H1 (cell line): ENCODE measurements around the gene DIPK2A. TPM values are rescaled to one million over a fixed set of nuclear protein-coding genes. Genes with fewer than 3 reads are reported as not detected.

Experiments used
- ATF3 ChIP-seq: IDR thresholded peaks from 2 replicates; pipeline ENCODE4 v1.6.1; 2011; ENCODE audit warnings: low read depth, mild to moderate bottlenecking, low read length; ENCODE audit not compliant: insufficient read depth
- BCL11A ChIP-seq, 2 experiments: IDR thresholded peaks; one replicate each; pipeline ENCODE4 v1.6.1; 2011; ENCODE audit warnings: low read depth in 2 of 2, low read length in 2 of 2, mild to moderate bottlenecking in 2 of 2
- CBX5 ChIP-seq: fragments of 300-800, 300-1000 bp; sonication (generic); IDR thresholded peaks from 2 replicates; pipeline ENCODE4 v1.7.1; 2016; ENCODE audit warnings: antibody characterized with exemption, low read length, low read depth
- CBX8 ChIP-seq: fragments of 300-800, 300-1000 bp; sonication (generic); IDR thresholded peaks from 2 replicates; pipeline ENCODE4 v1.7.1; 2016; ENCODE audit warnings: low read depth, low read length, borderline replicate concordance
- CEBPB ChIP-seq: IDR thresholded peaks from 2 replicates; pipeline ENCODE4 v1.6.1; 2012; ENCODE audit warnings: low read depth, low read length
- CHD1 ChIP-seq: IDR thresholded peaks from 2 replicates; pipeline ENCODE4 v1.6.1; 2012; ENCODE audit warnings: low read depth, low read length, improper control_type of control experiment
- CTCF ChIP-seq, 3 experiments: IDR thresholded peaks; 1 replicate in 2 of 3; 2 replicates in 1 of 3; pipeline versions ENCODE4 v1.5.1 to v1.6.1; 2011; ENCODE audit warnings: low read length in 3 of 3, mild to moderate bottlenecking in 3 of 3, inconsistent platforms in 2 of 3, low read depth in 1 of 3, moderate library complexity in 1 of 3; ENCODE audit not compliant: insufficient read depth in 1 of 3; ENCODE audit errors: control extremely low read depth in 1 of 3
- EP300 ChIP-seq, 2 experiments: IDR thresholded peaks; 1 replicate in 1 of 2; 2 replicates in 1 of 2; pipeline ENCODE4 v1.6.1; 2011 to 2012; ENCODE audit warnings: low read depth in 2 of 2, low read length in 2 of 2, mild to moderate bottlenecking in 2 of 2, borderline replicate concordance in 1 of 2, inconsistent platforms in 1 of 2, moderate library complexity in 1 of 2
- GTF2F1 ChIP-seq: IDR thresholded peaks from 2 replicates; pipeline ENCODE4 v1.6.1; 2012; ENCODE audit warnings: low read depth, low read length, improper control_type of control experiment, borderline replicate concordance
- HDAC6 ChIP-seq: IDR thresholded peaks from one replicate; pipeline ENCODE4 v1.7.1; 2012; ENCODE audit warnings: low read depth, mild to moderate bottlenecking, inconsistent platforms, low read length, moderate library complexity
- JUN ChIP-seq: IDR thresholded peaks from 2 replicates; pipeline ENCODE4 v1.6.1; 2011; ENCODE audit warnings: low read depth, mild to moderate bottlenecking, improper control_type of control experiment, low read length
- KDM4A ChIP-seq: IDR thresholded peaks from one replicate; pipeline ENCODE4 v1.7.1; 2012; ENCODE audit warnings: low read depth, mild to moderate bottlenecking, moderate library complexity, low read length, inconsistent platforms; ENCODE audit not compliant: severe bottlenecking
- POU5F1 ChIP-seq: IDR thresholded peaks from 2 replicates; pipeline ENCODE4 v1.6.1; 2011; ENCODE audit warnings: low read depth, mild to moderate bottlenecking, low read length, moderate library complexity
- RAD21 ChIP-seq, 2 experiments: IDR thresholded peaks in 1 of 2; conservative IDR thresholded peaks in 1 of 2; 2 replicates each; pipeline ENCODE4 v1.6.1; 2011; ENCODE audit warnings: low read depth in 2 of 2, low read length in 2 of 2, improper control_type of control experiment in 1 of 2, inconsistent platforms in 1 of 2, mild to moderate bottlenecking in 1 of 2, moderate library complexity in 1 of 2
- SIX5 ChIP-seq: IDR thresholded peaks from 2 replicates; pipeline ENCODE4 v1.6.1; 2011; ENCODE audit warnings: mild to moderate bottlenecking, low read depth, low read length
- SP2 ChIP-seq: IDR thresholded peaks from 2 replicates; pipeline ENCODE4 v1.6.1; 2012; ENCODE audit warnings: mild to moderate bottlenecking, low read length, inconsistent platforms
- SUZ12 ChIP-seq: fragments of 200-600 bp; sonication (generic); IDR thresholded peaks from 2 replicates; pipeline ENCODE4 v1.6.1; 2012; ENCODE audit warnings: mild to moderate bottlenecking, inconsistent platforms, low read length, moderate library complexity, mixed read lengths
- TCF12 ChIP-seq: IDR thresholded peaks from 2 replicates; pipeline ENCODE4 v1.6.1; 2011; ENCODE audit warnings: low read depth, mild to moderate bottlenecking, low read length
- TEAD4 ChIP-seq: IDR thresholded peaks from 2 replicates; pipeline ENCODE4 v1.6.1; 2012; ENCODE audit warnings: low read depth, low read length, inconsistent platforms, mixed read lengths
- YY1 ChIP-seq: IDR thresholded peaks from 2 replicates; pipeline ENCODE4 v1.6.1; 2011; ENCODE audit warnings: low read depth, mild to moderate bottlenecking, low read length
- polyA plus RNA-seq, 7 experiments: library from polyadenylated mRNA; depleted of rRNA in 3 of 7; stranded (reverse) in 5 of 7; unstranded in 2 of 7; fragments of >200 nt in 5 of 7; fragments of 200-250 nt in 2 of 7; gene quantifications; 1 replicate in 5 of 7; 2 replicates in 1 of 7; 4 replicates in 1 of 7; pipeline versions ENCODE4 v1.2.1 to v1.2.3, GENCODE V29; 2011 to 2013; ENCODE audit warnings: missing spikeins in 2 of 7, mixed read lengths in 2 of 7
- total RNA-seq: library from RNA; stranded (reverse); fragmentation: NEBNext Ultra II Directional; extraction: Animal tissue kit (Norgen Biotek cat#: 25700); gene quantifications from 2 replicates; pipeline ENCODE4 v1.2.1, GENCODE V29; 2021

DIPK2A gene
- total and polyA plus RNA-seq, 2 of the 8 experiments (the other 6 are each of a cell fraction or from before 2014, with no cell fraction given): 18.4 to 28.7 TPM

- TF ChIP-seq BCL11A (IDR thresholded peaks at IDR 0.05; ENCODE audit: low read depth in 2 of 2, low read length in 2 of 2): no peak
- TF ChIP-seq CBX8: no peak
- TF ChIP-seq SP2: no peak
- 0 out of 2 replicates have a peak, but pooled peaks have one; percentile 0 for TF ChIP-seq JUN
- TF ChIP-seq SUZ12: peak; percentile 20; the same call in 1 of the 2 replicates
- TF ChIP-seq ATF3: no peak
- TF ChIP-seq EP300 (IDR thresholded peaks at IDR 0.05; ENCODE audit: borderline replicate concordance in 1 of 2, low read depth in 2 of 2, low read length in 2 of 2): no peak
- 0 out of 2 replicates have a peak, but pooled peaks have one; percentile 60 for TF ChIP-seq YY1
- no peak for TF ChIP-seq SIX5
- TF ChIP-seq CTCF (IDR thresholded peaks at IDR 0.05; ENCODE audit: control extremely low read depth in 1 of 3, insufficient read depth in 1 of 3, low read depth in 1 of 3, low read length in 3 of 3): no peak
- TF ChIP-seq KDM4A: peak; percentile 42
- TF ChIP-seq TEAD4: 0 out of 2 replicates have a peak, but pooled peaks have one; percentile 3
- no peak for TF ChIP-seq HDAC6
- TF ChIP-seq TCF12: no peak
- TF ChIP-seq CBX5: no peak
- TF ChIP-seq CHD1: no peak
- TF ChIP-seq RAD21 (IDR thresholded peaks at IDR 0.05 in 1 of 2, conservative IDR thresholded peaks at IDR 0.05 in 1 of 2; ENCODE audit: low read depth in 2 of 2, low read length in 2 of 2): 0 out of 4 replicates have a peak, but pooled peaks of 1 of the 2 experiments have one; percentile 1
- TF ChIP-seq GTF2F1: peak; percentile 75; the same call in 1 of the 2 replicates
- no peak for TF ChIP-seq POU5F1
- no peak for TF ChIP-seq CEBPB
Observed at GRCh38 chr3:143971359-143972154, at the start of gene DIPK2A (continued).
